Measurements from ENCODE around the gene SERPINI1. TPM values are rescaled to one million over a fixed set of nuclear protein-coding genes. Genes with fewer than 3 reads are reported as not detected.

SERPINI1 gene
- total and polyA plus RNA-seq, 9 of the 15 experiments (the other 6 are each of a cell fraction or from before 2014, with no cell fraction given) = 1.6 to 9.9 (median 3.5) TPM

- WGBS (ENCODE audit: insufficient coverage, low coverage, missing lambda C conversion rate) = 5% methylated on average over 1 of the region's 1 CpG
- CTCF ChIA-PET (ENCODE audit: low intra/inter-chr PET ratio) = no interaction called here
- no peak overlapping the region for H3K9ac ChIP-seq (ENCODE audit: insufficient read depth in 1 of 2, low read depth in 2 of 2, low read length in 2 of 2)
These were observed 115.7 kb downstream of the SERPINI1 start for GRCh38 chr3:167851171-167851570.

More at GRCh38 chr3:167851171-167851570, 115.7 kb downstream of the SERPINI1 start:
- ATAC-seq = no peak
- no peak overlapping the region for H3K4me3 ChIP-seq
- H3K79me2 ChIP-seq (ENCODE audit: control insufficient read depth, insufficient read depth, low read length) = no peaks in the 10 kb centered on the region
- H3K9me1 ChIP-seq (ENCODE audit: control insufficient read depth, insufficient read depth, low read length) = no peaks in the 10 kb centered on the region
- in situ Hi-C loops (cut with MboI) (no loop called here), intact Hi-C loops (cut with micrococcal nuclease) (no loop called here)
- BruUV-seq (replicated peaks) = no TSS peak
- no peak for TF ChIP-seq ZNF696 (CRISPR knock-in tag; conservative IDR thresholded peaks at IDR 0.05)
- TF ChIP-seq BMI1 (IDR thresholded peaks at IDR 0.05; ENCODE audit: low read length) = no peak
- no peak for TF ChIP-seq ZNF224 (CRISPR knock-in tag; IDR thresholded peaks at IDR 0.05)
- no peak for TF ChIP-seq CREB5 (CRISPR knock-in tag; IDR thresholded peaks at IDR 0.05)
- TF ChIP-seq ZNF707 (CRISPR knock-in tag; conservative IDR thresholded peaks at IDR 0.05) = no peak
- no peak for TF ChIP-seq ARID4B (CRISPR knock-in tag; IDR thresholded peaks at IDR 0.05)
- TF ChIP-seq HMGN3 (IDR thresholded peaks at IDR 0.05; ENCODE audit: borderline replicate concordance, extremely low read depth, insufficient read length, low read depth, low read length) = no peak
- TF ChIP-seq ZNF398 (CRISPR knock-in tag; IDR thresholded peaks at IDR 0.05) = no peak
- no peak for TF ChIP-seq ATF4 (CRISPR knock-in tag; IDR thresholded peaks at IDR 0.05)
- no peak for TF ChIP-seq HDAC2 (IDR thresholded peaks at IDR 0.05)
- no peaks in the 10 kb centered on the region for H3K27me3 ChIP-seq (ENCODE audit: control insufficient read depth in 2 of 2, insufficient read depth in 2 of 2, low read length in 2 of 2)
- H3K27ac ChIP-seq (ENCODE audit: extremely low read depth, low read depth, low read length) = no peak overlapping the region
- no peaks in the 10 kb centered on the region for H3K36me3 ChIP-seq (ENCODE audit: control insufficient read depth, insufficient read depth, low read length)
- H4K20me1 ChIP-seq (replicated peaks; ENCODE audit: control insufficient read depth, insufficient read depth, low read length) = no peaks in the 10 kb centered on the region
- no peak overlapping the region for H2AFZ ChIP-seq (ENCODE audit: low read depth, low read length)
- no peak for DNase-seq (ENCODE audit: extremely low read depth in 1 of 4, low spot score in 3 of 4)
- POLR2A ChIA-PET = no interaction called here
- H3K9me3 ChIP-seq (replicated peaks; ENCODE audit: control insufficient read depth, insufficient read depth, low read depth, low read length) = no peaks in the 10 kb centered on the region
- no peak for FAIRE-seq
- no peak overlapping the region for H3K4me2 ChIP-seq (ENCODE audit: insufficient read depth, low read length)
- no peaks in the 10 kb centered on the region for H3K4me1 ChIP-seq (replicated peaks in 1 of 2; ENCODE audit: control insufficient read depth in 2 of 2, insufficient read depth in 2 of 2, low read length in 2 of 2)

All from K562 (cell line).